ENCODE measurements around the gene LGR5.

Gene LGR5

GRCh38 chr12:71439613-71440344, at the start of gene LGR5:
TSS of gene LGR5 (plus strand) at chr12:71439798. CDS start at chr12:71440081, 283 bp downstream.
- FAIRE-seq: no peak

- FAIRE-seq: no peak
These were observed 47.0 kb upstream of the LGR5 start for GRCh38 chr12:71392521-71393145.

GRCh38 chr12:71393625-71394024, 46.0 kb upstream of the LGR5 start:
- no peak for FAIRE-seq

- FAIRE-seq: no peak
These were observed 42.1 kb upstream of the LGR5 start for GRCh38 chr12:71397433-71397954.

- FAIRE-seq: no peak
These were observed 40.4 kb upstream of the LGR5 start for GRCh38 chr12:71399197-71399596.

GRCh38 chr12:71400481-71400880, 39.1 kb upstream of the LGR5 start:
- no peak for FAIRE-seq

GRCh38 chr12:71405884-71406283, 33.7 kb upstream of the LGR5 start:
- no peak for FAIRE-seq

- FAIRE-seq: no peak
These were observed 31.9 kb upstream of the LGR5 start for GRCh38 chr12:71407732-71408131.

GRCh38 chr12:71410844-71411243, 28.8 kb upstream of the LGR5 start:
- FAIRE-seq: no peak

- FAIRE-seq: no peak
These were observed 28.0 kb upstream of the LGR5 start for GRCh38 chr12:71411635-71412034.

- FAIRE-seq: peak; percentile 49
These were observed 24.0 kb upstream of the LGR5 start for GRCh38 chr12:71415336-71416231.

GRCh38 chr12:71417181-71417580, 22.4 kb upstream of the LGR5 start:
- FAIRE-seq: no peak

- no peak for FAIRE-seq
These were observed 18.7 kb upstream of the LGR5 start for GRCh38 chr12:71420775-71421406.

- FAIRE-seq: no peak
These were observed 13.9 kb upstream of the LGR5 start for GRCh38 chr12:71425568-71426299.

- no peak for FAIRE-seq
These were observed 13.1 kb upstream of the LGR5 start for GRCh38 chr12:71426300-71427047.

- no peak for FAIRE-seq
These were observed 8.8 kb upstream of the LGR5 start for GRCh38 chr12:71430756-71431155.

GRCh38 chr12:71431991-71432390, 7.6 kb upstream of the LGR5 start:
- FAIRE-seq: no peak

- no peak for FAIRE-seq
These were observed 6.7 kb upstream of the LGR5 start for GRCh38 chr12:71432936-71433335.

- no peak for FAIRE-seq
These were observed 2.9 kb upstream of the LGR5 start for GRCh38 chr12:71436696-71437095.

GRCh38 chr12:71438670-71439361, 782 bp upstream of the LGR5 start:
- no peak for FAIRE-seq

GRCh38 chr12:71439362-71439612, 311 bp upstream of the LGR5 start:
- no peak for FAIRE-seq
